ENCODE data around the gene CCDC102A.
"Not testable (repeated sequence)": the region's sequence is repeated elsewhere in the genome, so short reads cannot be mapped to it uniquely, and the experiment has no call there.

The CCDC102A gene

DNA sequence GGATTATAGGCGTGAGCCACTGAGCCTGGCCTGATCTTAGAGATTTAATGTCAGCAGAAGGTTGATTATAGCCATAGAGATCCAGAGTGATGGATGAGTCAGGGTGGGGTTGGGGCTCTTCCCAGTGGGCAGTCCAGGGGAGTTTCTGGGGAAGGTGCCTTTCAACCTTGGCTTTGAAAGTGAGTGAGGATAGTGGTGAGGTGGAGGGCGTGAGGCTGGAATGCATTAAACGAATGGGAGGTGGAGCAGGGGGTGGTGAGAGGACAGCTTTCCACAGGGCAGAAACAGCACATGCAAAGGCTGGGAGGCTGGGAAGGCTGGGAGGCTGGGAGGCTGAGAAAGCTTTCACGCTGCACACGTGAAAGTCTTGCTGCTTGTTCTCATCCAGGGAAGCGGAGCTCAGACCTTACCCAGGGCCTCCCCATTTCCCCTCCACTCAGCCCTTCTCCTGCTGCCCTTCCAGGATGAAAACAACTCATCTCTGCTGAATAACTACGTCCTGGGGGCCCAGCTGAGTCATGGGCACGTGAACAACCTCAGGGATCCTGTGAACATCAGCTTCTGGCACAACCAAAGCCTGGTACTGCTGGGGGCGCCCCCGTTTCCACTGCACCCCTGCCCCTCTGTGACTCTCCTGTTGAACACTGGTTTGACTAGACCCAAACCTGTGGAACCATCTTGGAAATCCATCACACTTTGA is 28.4 kb upstream of the CCDC102A start:
- no peak for DNase-seq (ENCODE audit: low read depth)

DNA sequence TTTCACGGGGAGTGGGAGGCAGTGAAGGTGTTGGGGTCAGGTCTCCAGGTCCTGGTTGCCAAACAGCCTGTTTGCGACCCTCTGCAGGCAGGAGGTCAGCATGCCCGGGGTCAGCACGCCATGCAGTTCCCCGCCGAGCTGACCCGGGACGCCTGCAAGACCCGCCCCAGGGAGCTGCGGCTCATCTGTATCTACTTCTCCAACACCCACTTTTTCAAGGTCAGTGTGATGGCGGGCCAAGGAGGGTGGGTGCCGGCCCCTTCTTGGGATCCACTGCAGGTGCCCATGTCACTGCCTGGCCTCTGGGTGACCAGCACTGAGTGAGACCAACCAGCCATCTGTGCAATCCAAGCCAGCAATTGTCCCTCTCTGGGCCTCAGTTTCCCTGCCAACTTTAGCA is 27.4 kb upstream of the CCDC102A start:
- DNase-seq (ENCODE audit: low read depth) = no peak

- no peak for DNase-seq (ENCODE audit: low read depth)
Measured at GRCh38 chr16:57563487-57563750, 27.0 kb upstream of the CCDC102A start.

- DNase-seq (ENCODE audit: low read depth) = no peak
Measured at GRCh38 chr16:57562669-57563486, 26.5 kb upstream of the CCDC102A start.

- DNase-seq (ENCODE audit: low read depth) = no peak
Measured at GRCh38 chr16:57562066-57562465, 25.7 kb upstream of the CCDC102A start.

GRCh38 chr16:57559072-57559790 is 22.9 kb upstream of the CCDC102A start:
- DNase-seq (ENCODE audit: low read depth) = no peak

DNA sequence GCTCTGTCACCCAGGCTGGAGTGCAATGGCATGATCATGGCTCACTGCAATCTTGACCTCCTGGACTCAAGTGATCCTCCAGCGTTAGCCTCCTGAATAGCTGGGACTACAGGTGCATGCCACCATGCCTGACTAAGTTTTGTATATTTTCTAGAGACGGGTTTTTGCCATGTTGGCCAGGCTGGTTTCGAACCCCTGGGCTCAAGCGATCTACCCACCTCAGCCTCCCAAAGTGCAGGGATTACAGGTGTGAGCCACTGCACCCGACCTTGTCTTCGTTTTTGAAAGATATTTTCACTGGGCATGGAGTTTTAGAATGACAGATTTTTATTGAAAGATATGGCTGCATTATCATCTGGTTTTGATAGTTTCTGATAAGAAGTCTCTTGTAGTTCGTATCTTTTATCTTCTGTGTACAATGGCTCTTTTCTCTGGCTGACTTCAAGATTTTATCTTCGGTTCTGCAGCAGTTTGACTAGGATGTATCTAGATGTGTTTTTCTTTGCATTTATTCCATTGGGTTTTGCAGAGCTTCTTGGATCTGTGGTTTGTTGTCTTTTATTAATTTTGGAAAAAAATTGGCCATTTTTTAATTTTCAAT is 20.7 kb upstream of the CCDC102A start:
- DNase-seq (ENCODE audit: low read depth) = no peak

- no peak for DNase-seq (ENCODE audit: low read depth)
Measured at GRCh38 chr16:57555831-57556230, 19.5 kb upstream of the CCDC102A start.

- DNase-seq (ENCODE audit: low read depth) = no peak
Measured at GRCh38 chr16:57551057-57551456, 14.7 kb upstream of the CCDC102A start.

- DNase-seq (ENCODE audit: low read depth) = no peak
Measured at GRCh38 chr16:57549730-57550129, 13.4 kb upstream of the CCDC102A start.

DNA sequence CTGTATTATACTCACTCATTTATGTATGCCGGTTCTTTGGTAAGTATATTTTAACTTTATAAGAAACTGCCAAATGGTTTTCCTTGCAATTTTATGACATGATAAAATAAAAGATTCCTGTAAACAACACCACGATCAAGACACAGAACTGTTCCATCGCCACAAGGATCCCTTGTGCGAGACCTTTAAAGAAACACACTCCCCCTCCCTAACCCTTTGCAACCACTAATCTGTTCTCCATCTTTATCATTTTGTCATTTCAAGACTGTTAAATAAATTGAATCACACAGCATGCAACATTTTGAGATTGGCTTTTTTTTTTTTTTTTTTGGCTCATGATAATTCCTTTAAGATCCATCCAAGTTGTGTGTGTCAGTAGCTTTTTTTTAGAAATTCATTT is 12.0 kb upstream of the CCDC102A start:
- DNase-seq (ENCODE audit: low read depth) = no peak

DNA sequence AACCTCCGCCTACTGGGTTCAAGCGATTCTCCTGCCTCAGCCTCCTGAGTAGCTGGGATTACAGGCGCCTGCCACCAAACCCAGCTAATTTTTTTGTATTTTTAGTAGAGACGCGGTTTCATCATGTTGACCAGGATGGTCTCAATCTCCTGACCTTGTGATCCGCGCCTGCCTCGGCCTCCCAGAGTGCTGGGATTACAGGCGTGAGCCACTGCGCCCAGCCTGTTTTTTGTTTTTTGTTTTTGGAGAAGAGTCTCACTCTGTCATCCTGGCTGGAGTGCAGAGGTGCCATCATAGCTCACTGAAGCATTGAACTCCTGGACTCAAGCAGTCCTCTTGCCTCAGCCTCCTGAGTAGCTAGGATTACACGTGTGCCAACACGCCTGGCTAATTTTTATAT is 11.2 kb upstream of the CCDC102A start:
- not testable (repeated sequence) for DNase-seq (ENCODE audit: low read depth)

- DNase-seq (ENCODE audit: low read depth) = no peak
Measured at GRCh38 chr16:57544124-57544653, 7.8 kb upstream of the CCDC102A start.

GRCh38 chr16:57541754-57542435 is 5.5 kb upstream of the CCDC102A start:
- no peak for DNase-seq (ENCODE audit: low read depth)

DNA sequence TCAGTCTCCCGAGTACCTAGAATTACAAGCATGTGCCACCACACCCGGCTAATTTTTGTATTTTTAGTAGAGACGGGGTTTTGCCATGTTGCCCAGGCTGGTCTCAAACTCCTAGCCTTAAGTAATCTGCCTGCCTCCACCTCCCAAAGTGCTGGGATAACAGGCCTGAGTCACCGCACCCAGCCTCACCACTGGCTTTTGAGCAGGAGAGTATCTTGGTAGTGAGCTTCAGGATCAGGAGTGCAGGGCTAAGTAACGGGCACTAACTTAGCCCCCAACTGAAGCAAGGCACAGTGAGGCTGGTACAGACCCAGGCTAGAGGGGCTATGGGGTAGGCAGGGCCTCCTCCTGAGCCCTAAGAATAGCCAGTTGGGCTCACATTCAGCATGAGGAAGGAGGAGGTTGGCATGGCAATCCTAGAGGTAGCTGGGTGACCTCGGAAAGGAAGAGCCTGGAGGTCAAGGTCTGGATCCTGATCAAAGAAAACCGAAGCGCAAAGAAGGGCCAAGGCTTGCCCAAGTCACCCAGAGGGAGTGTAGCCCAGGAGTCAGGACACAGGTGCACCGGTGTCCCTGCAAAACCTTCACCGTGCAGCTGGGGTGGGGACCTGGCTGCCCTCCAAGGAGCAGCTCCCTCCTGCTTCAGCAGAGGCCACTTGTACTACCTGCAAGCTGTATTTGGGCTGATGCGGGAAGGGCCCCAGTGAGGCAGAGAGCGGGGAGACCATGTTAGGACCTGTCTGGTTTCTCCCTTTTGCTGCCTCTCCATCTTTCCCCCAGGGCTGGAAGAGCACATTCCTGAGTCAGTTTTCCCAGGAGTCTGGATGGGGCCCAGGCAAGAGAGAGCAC is 4.8 kb upstream of the CCDC102A start:
- DNase-seq (ENCODE audit: low read depth) = no peak

- DNase-seq (ENCODE audit: low read depth) = no peak
Measured at GRCh38 chr16:57540387-57540786, 4.0 kb upstream of the CCDC102A start.

DNA sequence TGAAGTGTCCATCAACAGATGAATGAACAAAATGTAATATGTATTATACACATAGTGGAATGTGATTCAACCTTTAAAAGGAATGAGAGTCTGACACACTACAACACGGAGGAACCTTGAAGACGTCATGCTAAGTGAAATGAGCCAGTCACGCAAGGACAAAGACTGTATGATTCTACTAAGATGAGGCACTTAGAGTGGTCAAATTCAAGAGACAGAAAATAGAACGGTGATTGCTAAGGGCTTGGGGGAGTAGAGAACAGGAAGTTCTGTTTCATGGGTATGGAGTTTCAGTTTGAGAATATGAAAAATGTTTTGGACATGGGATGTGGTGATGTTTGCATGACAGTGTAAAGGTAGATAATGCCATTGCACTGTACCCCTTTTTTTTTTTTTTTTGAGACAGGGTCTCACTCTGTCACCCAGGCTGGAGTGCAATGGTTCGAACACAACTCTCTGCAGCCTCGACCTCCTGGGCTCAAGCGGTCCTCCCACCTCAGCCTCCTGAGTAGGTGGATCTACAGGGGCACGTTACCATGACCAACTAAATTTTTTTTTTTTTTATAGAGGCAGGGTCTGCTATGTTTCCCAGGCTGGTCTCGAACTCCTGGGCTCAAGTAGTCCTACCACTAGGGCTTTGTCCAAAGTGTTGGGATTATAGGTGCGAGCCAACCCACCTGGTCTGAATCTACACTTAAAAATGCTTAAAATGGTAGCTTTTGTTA is 2.9 kb upstream of the CCDC102A start:
- no peak for DNase-seq (ENCODE audit: low read depth)

DNA sequence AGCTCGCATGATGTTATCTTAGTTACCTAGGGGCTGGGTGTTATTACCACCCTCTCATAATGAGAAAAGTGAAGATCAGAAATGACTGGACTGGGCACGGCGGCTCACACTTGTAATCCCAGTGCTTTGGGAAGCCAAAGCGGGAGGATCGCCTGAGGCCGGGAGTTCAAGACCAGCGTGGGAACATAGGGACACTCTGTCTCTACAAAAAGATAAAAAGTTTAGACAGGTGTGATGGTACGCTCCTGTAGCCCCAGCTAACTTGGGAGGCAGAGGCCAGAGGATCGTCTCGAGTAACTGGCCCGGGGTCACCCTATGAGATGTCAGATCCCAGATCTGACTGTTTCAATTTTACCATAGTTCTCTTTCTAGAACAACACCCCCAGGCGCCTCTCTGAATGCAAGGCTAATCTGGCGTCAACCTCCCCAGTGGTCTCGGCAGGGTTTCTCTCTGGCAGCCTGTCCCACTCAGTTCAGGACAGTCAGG is 1.9 kb upstream of the CCDC102A start:
- DNase-seq (ENCODE audit: low read depth) = no peak

GRCh38 chr16:57537581-57538234 is 1.3 kb upstream of the CCDC102A start:
- DNase-seq (ENCODE audit: low read depth) = no peak

- DNase-seq (ENCODE audit: low read depth) = no peak
Measured at GRCh38 chr16:57537194-57537505, 779 bp upstream of the CCDC102A start.

Data from stimulated activated CD8-positive, alpha-beta memory T cell treated with anti-CD3 and anti-CD28 coated beads, Interleukin-7, amount 100 ng/mL, for 24 hours (primary cell).